GM21576 (cell line): ENCODE measurements around the gene ADAMTS2.
"Not testable (repeated sequence)": the region's sequence is repeated elsewhere in the genome, so short reads cannot be mapped to it uniquely, and the experiment has no call there.

Source experiments
- ATAC-seq: cut with Tn5 transposase; IDR thresholded peaks from one replicate; pipeline ENCODE4 v1.9.1; 2021; ENCODE audit warnings: mild to moderate bottlenecking, moderate library complexity; ENCODE audit not compliant: unreplicated experiment

Gene ADAMTS2

DNA sequence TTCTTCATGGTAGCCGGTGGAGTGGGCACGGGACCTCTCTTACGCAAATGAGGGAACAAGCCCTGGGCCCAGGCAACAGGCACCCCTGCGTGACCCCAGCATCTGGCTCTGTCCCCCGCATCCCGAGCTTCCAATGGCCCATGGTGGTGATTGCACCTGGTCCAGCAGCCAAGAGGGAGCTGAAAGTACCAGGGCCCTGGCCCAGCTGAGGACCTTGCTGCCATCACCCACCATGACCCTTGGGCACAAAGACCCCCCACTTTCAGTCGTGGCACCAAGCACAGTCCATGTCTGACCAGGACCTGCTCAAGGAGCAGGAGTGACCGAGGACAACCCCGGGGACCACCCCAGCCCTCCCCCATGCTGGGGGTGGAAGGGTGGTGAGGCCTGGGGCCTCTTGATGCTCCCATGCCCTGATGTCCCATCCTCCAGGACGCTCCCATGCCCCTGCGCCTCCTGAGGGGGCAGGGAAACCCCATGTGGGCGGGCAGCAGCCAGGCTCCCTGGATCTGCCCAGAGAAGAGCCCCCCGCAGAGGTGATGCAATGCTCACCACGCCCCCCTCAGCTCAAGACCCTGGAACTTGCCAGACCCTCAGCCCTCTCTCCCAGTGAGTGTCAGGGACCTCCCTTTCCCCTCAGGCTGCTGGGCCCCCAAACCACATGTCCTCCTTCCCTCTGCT is 123.9 kb downstream of the ADAMTS2 start:
- ATAC-seq = no peak

DNA sequence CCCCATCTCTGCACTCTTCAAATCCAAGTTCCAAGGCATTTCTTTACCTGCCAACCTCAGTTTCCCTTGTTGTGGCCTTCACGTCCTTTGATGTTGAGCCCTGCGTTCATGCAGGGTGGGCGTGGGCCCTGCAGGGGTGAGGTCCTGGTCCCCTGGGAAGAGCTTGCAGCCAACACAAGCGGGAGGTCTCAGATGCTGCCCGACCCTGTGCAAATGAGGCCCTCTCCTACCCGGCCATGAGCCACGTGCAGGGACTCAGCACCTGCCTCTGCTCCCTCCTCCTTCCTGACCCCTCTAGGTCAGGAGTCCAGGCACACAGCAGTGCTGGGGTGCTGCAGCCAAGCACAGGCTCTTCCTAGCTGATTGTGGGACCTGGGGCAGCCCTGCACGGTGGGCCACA is 124.5 kb downstream of the ADAMTS2 start:
- no peak for ATAC-seq

DNA sequence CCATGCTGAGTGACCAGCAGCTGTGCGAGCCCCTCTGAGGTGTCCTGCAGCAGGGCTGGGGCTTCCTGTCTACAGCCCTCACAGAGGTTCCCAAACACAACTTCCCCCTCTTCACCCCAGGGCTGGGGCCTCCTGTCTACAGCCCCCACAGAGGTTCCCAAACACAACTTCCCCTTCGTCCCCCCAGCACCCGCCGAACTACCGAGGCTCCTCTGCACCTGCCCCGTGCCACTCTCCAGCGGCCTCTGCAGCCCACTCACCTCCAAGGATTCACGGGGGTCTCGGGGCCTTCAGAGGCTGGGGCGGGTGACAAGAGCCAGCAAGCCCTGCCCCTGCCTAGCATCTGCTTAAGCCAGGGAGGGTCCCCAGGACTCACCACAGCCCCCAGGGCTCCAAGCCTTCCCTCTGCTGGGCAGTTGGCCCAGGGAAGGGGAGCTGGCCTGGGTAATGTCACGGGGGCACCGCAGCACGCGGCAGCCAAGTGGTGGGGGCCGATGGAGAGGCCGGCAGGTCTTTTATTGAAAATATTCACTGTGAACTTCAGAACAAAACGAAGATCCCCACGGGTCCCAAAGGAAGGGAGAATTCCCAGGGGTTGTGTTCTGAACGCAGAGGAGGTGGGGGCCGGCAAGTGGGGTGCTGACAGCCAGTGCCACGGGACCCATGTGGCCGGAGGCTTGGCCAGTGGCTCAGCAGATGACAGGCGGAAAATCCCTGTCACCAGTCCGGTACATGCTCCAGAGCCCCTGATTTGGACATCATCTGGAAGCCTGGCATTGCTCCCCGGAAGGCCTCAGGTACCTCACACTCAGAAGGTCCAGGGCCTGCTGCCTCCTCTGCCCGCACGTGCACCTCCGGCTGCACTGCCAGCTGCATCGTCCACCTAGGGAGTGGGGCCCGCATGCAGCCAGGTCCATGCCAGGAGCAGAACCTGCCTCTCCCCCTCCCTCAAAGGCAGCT is 125.3 kb downstream of the ADAMTS2 start:
- no peak for ATAC-seq

- ATAC-seq = no peak
Observed at GRCh38 chr5:179218943-179219330, 126.3 kb downstream of the ADAMTS2 start.

DNA sequence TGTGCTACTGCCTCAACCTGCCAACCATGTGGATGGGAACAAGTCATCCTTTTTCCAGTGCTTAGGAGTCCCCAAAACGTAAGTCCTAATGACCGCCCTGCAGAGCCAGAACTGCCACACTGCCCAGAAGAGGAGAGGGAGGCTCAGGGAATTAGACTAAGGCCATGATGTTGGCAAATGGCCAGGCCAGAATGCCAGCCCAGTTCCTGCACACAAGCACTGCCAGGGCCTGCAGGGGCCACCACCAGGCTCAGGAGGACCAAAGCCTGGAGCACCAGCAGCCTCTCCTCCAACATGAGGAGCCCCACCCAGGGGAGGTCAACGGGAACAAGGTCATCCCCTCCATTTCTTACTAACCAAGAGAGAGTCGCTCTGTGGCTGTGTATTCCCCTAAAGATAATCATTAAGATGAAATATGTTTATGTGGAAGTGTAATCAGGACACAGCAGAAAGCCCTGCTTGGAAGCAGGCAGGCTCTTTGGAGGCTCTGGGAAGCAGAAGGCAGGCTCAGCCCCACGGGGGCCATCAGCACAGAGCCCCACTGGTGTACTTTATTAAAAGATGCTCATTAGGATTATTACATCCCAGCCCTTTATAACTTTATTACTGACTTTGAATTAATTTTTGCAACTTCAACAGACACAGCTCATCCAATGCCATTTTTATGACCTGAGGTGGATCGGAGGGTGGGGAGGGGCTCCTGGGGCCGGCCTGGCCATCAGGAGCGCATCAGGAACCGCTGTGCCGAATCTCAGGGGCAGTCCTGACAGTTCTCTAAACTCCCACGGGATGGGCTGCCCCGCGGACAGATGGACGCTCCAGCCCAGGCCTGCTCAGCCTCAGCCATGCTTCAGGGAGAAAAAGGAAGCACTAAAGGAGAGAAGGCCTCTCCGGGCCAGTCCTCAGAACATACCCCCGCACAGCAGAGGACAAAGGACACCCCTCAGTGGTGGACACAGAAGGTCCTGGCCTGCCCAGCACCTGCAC is 127.0 kb downstream of the ADAMTS2 start:
- ATAC-seq = no peak

DNA sequence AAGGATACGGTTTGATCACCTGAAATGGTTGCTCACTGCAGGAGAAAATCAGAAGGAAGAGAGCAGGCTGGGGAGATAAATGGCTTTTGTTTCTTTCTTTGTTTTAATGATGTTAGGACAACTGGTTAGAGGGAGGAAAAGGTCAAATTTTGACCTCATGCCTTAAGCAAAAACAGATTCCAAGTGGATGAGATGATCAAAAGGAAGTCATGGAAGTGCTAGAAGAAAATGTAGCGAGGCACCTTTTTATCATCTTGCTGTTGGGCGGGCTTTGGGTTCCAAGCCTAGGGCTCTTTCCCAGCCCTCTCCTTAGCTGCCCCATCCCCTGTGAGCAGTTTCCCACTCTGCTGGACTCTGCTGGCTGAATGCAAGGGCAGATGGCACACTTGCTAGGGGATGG is 127.9 kb downstream of the ADAMTS2 start:
- ATAC-seq = no peak

GRCh38 chr5:179216381-179216780 is 128.9 kb downstream of the ADAMTS2 start:
- ATAC-seq = not testable (repeated sequence)

DNA sequence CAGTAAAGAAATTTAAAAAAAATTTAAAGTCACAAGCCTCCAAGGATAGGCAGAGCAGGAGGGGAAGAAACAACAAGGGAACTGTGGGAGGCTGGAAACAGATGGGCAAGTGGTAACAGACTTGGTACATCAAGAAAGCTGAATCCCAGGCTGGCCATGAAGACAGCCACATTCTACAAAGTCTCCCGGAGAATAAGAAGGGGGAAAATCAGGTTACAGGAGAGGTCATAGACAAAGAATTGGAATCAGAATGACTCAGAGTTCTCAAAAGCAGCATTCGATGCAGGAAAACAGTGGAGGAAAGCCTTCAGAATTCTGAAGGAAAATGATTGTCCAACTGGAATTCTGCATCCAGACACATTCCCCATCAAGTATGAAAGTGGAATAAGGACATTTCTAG is 129.7 kb downstream of the ADAMTS2 start:
- no peak for ATAC-seq

GRCh38 chr5:179214678-179215077 is 130.6 kb downstream of the ADAMTS2 start:
- ATAC-seq = no peak

DNA sequence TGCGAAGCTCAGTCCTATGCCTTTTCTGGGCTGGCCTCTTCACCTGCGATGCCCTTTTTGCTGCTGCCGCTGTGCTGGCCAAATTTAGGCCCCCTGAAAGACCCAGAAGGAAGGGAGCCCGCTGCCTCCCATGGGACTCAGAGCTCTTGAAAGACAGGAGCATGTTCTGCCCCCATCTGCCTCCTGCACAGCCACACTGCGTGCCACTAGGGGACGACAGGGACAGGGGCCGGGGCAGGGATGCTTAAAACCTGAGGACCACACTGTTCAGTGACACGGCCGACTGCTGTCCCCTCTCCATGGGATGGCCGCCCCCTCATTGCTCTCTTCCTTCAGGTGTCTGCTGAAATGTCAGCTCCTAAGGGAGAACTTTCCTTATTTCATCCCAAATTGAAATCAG is 132.4 kb downstream of the ADAMTS2 start:
- ATAC-seq = no peak

DNA sequence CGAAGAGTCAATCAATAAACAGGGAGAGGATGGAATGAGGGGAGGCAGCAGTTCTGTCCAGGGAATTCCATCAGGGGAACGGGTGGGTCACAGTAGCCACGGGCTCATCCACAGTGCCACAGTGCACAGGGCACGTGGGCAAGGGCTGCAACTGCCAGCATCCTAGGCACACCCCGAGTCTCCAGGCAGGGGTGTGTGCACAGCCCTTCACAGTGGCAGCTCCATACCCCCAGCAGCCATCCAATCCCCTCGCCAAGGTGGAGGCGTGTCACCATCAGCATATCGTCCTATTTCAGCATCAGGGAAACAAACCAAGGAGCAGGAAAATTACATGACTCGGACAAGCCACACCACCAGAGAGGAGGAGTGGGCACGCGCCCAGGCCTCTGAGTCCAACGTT is 133.6 kb downstream of the ADAMTS2 start:
- ATAC-seq = no peak

GRCh38 chr5:179211068-179211467 is 134.2 kb downstream of the ADAMTS2 start:
- ATAC-seq = no peak

DNA sequence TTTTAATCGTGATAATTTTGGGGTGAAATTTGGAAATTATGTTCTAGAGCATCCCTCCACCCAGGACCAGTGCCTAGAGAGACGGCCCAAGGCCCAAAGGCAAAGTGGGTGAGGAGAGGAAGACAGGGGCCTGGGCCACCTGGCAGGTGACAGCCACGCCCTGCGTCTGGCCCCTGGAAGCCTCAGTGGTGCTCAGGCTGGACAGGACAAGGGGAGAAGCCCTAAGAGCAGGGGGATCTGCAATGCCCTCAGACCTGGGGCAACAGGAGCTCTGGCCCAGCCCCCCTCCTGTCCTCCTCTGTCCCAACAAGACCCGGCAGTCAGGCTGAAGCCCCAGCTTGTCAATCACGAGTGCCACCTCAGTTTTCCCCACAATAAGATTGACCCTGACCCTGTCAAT is 134.8 kb downstream of the ADAMTS2 start:
- ATAC-seq = no peak

DNA sequence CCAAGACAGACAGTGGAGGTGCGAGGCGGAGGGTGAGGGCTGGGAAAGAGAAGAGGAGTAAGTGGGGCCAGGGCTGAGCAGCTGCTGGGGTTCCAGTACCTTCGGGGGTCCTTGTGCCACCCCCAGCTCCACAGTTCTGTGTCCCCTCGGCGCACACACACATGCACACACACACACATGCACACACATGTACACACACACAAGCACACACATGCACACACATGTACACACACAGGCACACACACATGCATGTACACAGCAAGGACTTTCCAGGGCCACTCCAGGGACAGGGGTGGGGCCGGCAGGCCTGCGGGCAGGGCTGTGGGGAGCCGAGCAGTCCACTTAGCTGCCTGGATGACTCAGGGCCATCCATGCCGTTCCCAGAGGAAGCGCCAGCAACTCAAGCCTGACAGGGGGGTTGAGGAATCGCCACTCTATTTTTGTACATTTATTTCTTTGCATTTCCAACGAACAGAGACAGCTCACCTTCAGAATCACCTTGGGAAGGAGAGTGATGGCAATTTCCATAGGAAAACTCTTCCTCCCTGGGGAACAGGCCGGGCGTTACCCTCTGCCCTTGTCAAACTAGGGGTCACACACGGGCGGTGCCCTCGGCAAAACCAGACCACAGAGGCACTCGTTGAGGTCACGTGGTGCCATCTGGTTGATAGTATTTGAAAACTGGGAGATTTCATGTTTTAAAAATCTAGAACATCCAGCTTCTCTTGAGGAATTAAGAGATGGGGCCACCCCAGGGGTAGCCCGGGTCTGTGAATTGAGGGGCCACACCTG is 135.7 kb downstream of the ADAMTS2 start:
- no peak for ATAC-seq

GRCh38 chr5:179208706-179209358 is 136.4 kb downstream of the ADAMTS2 start:
- ATAC-seq = no peak

GRCh38 chr5:179207920-179208705 is 137.1 kb downstream of the ADAMTS2 start:
- ATAC-seq = no peak

DNA sequence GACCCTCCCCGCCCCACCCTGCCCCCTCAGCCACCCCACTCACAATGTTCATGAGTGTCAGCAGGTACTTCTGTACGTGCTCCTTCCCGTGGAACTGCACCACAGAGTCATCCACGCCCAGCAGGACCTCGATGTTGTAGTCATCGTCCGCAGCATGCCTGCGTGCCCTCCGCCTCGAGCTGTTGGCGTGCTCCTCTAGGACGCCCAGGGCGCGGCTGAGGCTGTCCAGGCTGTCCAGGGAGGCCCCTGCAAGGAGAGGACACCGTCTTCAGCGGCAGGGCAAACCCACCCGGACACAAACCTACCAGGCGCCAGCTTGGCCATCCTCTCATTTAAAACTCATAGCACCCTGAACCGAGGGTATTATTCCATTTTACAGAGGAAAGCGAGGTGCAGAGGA is 137.8 kb downstream of the ADAMTS2 start:
- no peak for ATAC-seq

GRCh38 chr5:179206366-179206765 is 138.9 kb downstream of the ADAMTS2 start:
- no peak for ATAC-seq

- no peak for ATAC-seq
Observed at GRCh38 chr5:179205277-179205676, 140.0 kb downstream of the ADAMTS2 start.
